ENCODE data around the gene SFR1.
"Not testable (repeated sequence)": the region's sequence is repeated elsewhere in the genome, so short reads cannot be mapped to it uniquely, and the experiment has no call there.

SFR1 gene

DNA sequence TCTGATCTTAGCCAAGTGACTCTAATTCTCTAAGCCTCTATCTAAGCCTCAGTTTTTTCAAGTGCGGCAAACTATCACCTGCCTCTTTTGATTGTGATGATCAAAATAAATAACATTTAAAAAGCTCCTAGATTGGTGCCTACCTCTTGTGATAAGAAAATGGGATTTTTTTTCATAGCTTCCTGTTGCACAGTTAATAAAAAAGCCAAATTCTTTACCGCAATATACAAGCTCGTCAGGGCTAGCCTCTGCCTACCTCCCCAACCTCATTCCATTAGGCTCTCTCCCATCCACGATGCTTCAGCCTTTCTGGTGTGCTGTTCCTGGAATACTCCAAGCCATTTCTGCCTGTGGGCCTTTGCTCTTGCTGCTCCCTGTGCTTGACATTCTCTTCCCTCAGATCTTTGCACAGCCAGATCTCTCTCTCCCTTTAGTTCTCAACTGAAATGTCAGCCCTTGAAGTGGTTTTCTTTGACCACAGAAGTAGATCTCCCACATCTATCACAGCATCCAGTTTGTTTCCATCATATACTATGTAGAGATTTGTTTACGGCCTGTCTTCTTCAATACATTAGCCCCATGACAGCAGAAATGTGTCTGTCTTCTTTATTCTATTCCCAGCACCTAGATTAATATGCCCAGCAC is 48.8 kb downstream of the SFR1 start:
- TF ChIP-seq, protein P1, sequence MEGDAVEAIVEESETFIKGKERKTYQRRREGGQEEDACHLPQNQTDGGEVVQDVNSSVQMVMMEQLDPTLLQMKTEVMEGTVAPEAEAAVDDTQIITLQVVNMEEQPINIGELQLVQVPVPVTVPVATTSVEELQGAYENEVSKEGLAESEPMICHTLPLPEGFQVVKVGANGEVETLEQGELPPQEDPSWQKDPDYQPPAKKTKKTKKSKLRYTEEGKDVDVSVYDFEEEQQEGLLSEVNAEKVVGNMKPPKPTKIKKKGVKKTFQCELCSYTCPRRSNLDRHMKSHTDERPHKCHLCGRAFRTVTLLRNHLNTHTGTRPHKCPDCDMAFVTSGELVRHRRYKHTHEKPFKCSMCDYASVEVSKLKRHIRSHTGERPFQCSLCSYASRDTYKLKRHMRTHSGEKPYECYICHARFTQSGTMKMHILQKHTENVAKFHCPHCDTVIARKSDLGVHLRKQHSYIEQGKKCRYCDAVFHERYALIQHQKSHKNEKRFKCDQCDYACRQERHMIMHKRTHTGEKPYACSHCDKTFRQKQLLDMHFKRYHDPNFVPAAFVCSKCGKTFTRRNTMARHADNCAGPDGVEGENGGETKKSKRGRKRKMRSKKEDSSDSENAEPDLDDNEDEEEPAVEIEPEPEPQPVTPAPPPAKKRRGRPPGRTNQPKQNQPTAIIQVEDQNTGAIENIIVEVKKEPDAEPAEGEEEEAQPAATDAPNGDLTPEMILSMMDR (IDR thresholded peaks at IDR 0.05), result no peak
- no peak overlapping the region for H3K4me3 ChIP-seq (ENCODE audit: low read depth in 1 of 2, low read length in 1 of 2)
- no peaks in the 10 kb centered on the region for H3K4me1 ChIP-seq (ENCODE audit: control insufficient read depth in 1 of 2, insufficient read depth in 1 of 2, low read depth in 1 of 2, low read length in 1 of 2)
- H3K36me3 ChIP-seq, result no peaks in the 10 kb centered on the region
- H3K27ac ChIP-seq, result no peak overlapping the region
- H3K27me3 ChIP-seq, result peaks cover 27% of the 10 kb centered on the region
- no peaks in the 10 kb centered on the region for H3K9me3 ChIP-seq

GRCh38 chr10:104174136-104174535 is 52.2 kb downstream of the SFR1 start:
- not testable (repeated sequence) for H3K27ac ChIP-seq; H3K36me3 ChIP-seq; H3K4me1 ChIP-seq (ENCODE audit: control insufficient read depth in 1 of 2, insufficient read depth in 1 of 2, low read depth in 1 of 2, low read length in 1 of 2); H3K9me3 ChIP-seq; H3K4me3 ChIP-seq (ENCODE audit: low read depth in 1 of 2, low read length in 1 of 2)
- peaks cover 14% of the 10 kb centered on the region for H3K27me3 ChIP-seq
